ENCODE measurements around the gene DDR2. TPM values are rescaled to one million over a fixed set of nuclear protein-coding genes. Genes with fewer than 3 reads are reported as not detected.

DDR2 gene
- total RNA-seq, 4 donors from 2014 or later, result 40.9 to 88.8 (median 56.6) TPM

DNA sequence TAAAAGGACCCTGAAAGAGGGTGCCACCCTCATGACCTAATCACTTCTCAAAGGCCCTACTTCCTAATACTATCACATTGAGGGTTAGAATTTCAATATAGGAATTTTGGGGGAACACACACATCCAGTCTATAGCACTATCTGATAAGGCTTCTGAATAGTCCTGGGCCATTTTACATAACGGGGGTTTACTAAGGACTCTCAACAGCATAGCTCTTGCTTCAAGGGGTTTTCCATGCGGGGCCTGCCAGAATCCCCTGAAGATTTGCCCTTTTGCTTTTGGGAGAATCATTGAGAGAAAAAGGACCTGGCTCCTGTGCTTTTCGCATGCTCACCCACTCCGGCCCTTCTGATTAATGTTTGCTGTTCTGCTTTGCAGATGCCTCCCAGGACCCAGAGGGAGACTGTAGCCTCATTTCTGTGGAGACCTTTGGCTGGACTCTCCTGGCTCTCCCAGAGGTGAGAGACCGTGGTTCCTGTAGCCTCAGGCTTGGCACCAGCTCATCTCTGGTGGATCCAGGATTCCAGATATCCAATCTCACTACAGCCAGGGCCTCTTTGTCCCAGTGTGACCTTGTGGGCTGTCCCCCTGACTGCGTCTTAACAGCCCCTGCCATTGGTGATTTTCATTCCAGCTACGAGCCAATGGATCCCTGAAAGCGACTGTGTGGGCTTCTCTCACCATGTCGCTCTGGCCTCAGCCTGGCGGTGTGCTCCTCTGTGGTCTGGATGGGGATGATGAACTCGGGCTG is 72.6 kb downstream of the DDR2 start:
- peak in 1 of 2 donors; percentile 19 for DNase-seq
- Histone ChIP-seq H3K4me1 (peaks cover 13 to 21% of the 10 kb centered on the region in 2 donors), H3K27me3 (no peaks in the 10 kb centered on the region), H3K36me3 (no peaks in the 10 kb centered on the region), H3K4me3 (replicated peaks in 1 of 3) (no peak overlapping the region), H3K27ac (no peak overlapping the region), H3K9me3 (no peaks in the 10 kb centered on the region)
- WGBS, 2 donors, result 88 to 90% methylated on average over 11 of the region's 11 CpGs
- TF ChIP-seq, protein P1, sequence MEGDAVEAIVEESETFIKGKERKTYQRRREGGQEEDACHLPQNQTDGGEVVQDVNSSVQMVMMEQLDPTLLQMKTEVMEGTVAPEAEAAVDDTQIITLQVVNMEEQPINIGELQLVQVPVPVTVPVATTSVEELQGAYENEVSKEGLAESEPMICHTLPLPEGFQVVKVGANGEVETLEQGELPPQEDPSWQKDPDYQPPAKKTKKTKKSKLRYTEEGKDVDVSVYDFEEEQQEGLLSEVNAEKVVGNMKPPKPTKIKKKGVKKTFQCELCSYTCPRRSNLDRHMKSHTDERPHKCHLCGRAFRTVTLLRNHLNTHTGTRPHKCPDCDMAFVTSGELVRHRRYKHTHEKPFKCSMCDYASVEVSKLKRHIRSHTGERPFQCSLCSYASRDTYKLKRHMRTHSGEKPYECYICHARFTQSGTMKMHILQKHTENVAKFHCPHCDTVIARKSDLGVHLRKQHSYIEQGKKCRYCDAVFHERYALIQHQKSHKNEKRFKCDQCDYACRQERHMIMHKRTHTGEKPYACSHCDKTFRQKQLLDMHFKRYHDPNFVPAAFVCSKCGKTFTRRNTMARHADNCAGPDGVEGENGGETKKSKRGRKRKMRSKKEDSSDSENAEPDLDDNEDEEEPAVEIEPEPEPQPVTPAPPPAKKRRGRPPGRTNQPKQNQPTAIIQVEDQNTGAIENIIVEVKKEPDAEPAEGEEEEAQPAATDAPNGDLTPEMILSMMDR (IDR thresholded peaks at IDR 0.05), result no peak
- TF ChIP-seq POLR2A (IDR thresholded peaks at IDR 0.05), result no peak
- intact Hi-C loops (cut with DNase I), result no loop called here

DNA sequence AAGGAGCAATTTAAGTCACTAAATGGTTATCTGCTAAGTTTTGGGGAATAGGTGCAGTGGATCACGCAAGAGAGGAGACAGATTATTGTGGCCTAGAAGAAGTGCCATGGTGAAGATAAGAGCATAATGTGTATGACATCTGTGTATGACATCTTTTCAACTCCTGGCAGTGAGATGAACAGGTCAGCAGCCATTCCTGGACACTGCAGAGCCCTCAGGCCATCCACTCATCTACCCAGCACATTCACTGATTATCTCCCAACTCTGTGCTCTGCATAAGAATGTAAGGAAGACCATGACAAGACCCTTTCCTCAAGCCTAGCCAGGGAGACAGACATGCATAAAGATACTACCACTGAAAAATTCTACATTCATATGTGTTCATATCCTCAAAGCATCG is 73.7 kb downstream of the DDR2 start:
- Histone ChIP-seq H3K4me1 (peaks cover 16 to 33% of the 10 kb centered on the region in 2 donors), H3K27ac (no peak overlapping the region), H3K27me3 (no peaks in the 10 kb centered on the region), H3K9me3 (no peaks in the 10 kb centered on the region), H3K4me3 (replicated peaks in 1 of 3) (no peak overlapping the region), H3K36me3 (no peaks in the 10 kb centered on the region)
- intact Hi-C loops (cut with DNase I), result no loop called here
- DNase-seq, result no peak
- WGBS, 2 donors, result 49 to 50% methylated on average over 2 of the region's 2 CpGs
- TF ChIP-seq POLR2A (IDR thresholded peaks at IDR 0.05), result no peak
- TF ChIP-seq, protein P1 (IDR thresholded peaks at IDR 0.05), result no peak

- no peaks in the 10 kb centered on the region for H3K36me3 ChIP-seq
- TF ChIP-seq, protein P1 (IDR thresholded peaks at IDR 0.05), result no peak
- TF ChIP-seq POLR2A (IDR thresholded peaks at IDR 0.05), result no peak
- H3K9me3 ChIP-seq, result no peaks in the 10 kb centered on the region
- intact Hi-C loops (cut with DNase I), result no loop called here
- H3K27ac ChIP-seq, result no peak overlapping the region
- no peak for DNase-seq
- H3K4me1 ChIP-seq, result peaks cover 16 to 33% of the 10 kb centered on the region in 2 donors
- WGBS, 2 donors, result 74 to 75% methylated on average over 3 of the region's 3 CpGs
- no peaks in the 10 kb centered on the region for H3K27me3 ChIP-seq
- no peak overlapping the region for H3K4me3 ChIP-seq (replicated peaks in 1 of 3)
These were observed 74.3 kb downstream of the DDR2 start for GRCh38 chr1:162706606-162707005.

- Histone ChIP-seq H3K36me3 (no peaks in the 10 kb centered on the region), H3K27me3 (no peaks in the 10 kb centered on the region), H3K4me3 (replicated peaks in 1 of 3) (no peak overlapping the region), H3K9me3 (no peaks in the 10 kb centered on the region), H3K4me1 (peaks cover 16 to 37% of the 10 kb centered on the region in 2 donors), H3K27ac (peak overlapping the region in 1 of 3 donors; percentile 55)
- WGBS, 2 donors, result 57 to 63% methylated on average over 3 of the region's 3 CpGs
- intact Hi-C loops (cut with DNase I), result no loop called here
- TF ChIP-seq, protein P1 (IDR thresholded peaks at IDR 0.05), result no peak
- TF ChIP-seq POLR2A (IDR thresholded peaks at IDR 0.05), result no peak
- peak; percentile 56 to 79 for DNase-seq
These were observed 76.0 kb downstream of the DDR2 start for GRCh38 chr1:162708286-162708685.

DNA sequence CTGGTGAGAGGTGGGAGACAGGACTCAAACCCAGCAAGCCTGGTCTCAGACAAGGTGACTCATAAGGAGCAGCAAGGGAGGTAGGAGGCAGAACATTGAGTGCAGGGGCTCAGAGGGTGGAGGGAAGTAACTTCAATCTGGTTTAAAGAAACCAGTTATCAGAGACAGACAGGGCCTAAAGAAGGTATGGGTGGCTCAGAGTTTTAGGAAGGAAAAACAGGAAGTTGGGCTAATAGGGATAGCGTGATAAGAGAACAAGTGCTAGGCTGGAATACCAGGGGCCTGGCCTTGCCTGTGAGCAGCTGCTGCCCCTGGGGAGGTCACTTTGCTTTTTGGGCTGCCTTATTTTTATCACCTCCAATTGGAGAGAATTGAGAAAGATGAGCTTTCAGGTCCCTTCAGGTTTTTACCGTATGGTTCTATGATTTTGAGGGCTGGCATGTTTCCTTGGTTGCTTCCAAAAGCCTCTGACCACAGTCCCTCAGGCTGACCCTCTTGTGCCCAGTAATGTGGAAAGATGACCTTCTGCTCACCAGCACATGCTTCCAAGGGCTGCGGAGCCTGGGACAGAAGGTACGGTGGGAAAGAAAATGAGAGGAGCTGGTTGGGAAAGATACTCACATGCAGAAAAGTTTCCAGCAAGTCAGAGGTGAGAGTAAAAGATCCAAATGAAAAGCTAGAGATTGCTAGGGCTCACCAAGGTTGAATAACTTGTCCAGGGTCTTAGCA is 77.0 kb downstream of the DDR2 start:
- no peak for TF ChIP-seq POLR2A (IDR thresholded peaks at IDR 0.05)
- TF ChIP-seq, protein P1 (IDR thresholded peaks at IDR 0.05), result no peak
- intact Hi-C loops (cut with DNase I), result no loop called here
- no peaks in the 10 kb centered on the region for H3K9me3 ChIP-seq
- peak; percentile 53 to 54 for DNase-seq
- H3K4me3 ChIP-seq (replicated peaks in 1 of 3), result no peak overlapping the region
- WGBS, 2 donors, result 42 to 44% methylated on average over 4 of the region's 4 CpGs
- peak overlapping the region in 2 of 3 donors; percentile 55 to 57 for H3K27ac ChIP-seq
- H3K27me3 ChIP-seq, result no peaks in the 10 kb centered on the region
- H3K36me3 ChIP-seq, result no peaks in the 10 kb centered on the region
- peaks cover 16 to 37% of the 10 kb centered on the region in 2 donors for H3K4me1 ChIP-seq
